NK-92 (cell line): Measurements from ENCODE around the gene THSD8.

Experiments
- DNase-seq: peaks from one replicate; lab custom pipeline; 2025; ENCODE audit not compliant: unreplicated experiment; lab: John Stamatoyannopoulos, UW

The THSD8 gene

GRCh38 chr19:12779162-12779993 lies 22.5 kb upstream of the THSD8 start:
- no peak for DNase-seq

GRCh38 chr19:12782174-12782423 lies 19.8 kb upstream of the THSD8 start:
- DNase-seq: no peak

GRCh38 chr19:12782424-12783290 lies 19.2 kb upstream of the THSD8 start:
- peak; percentile 95 for DNase-seq

- DNase-seq: no peak
These were observed 18.5 kb upstream of the THSD8 start for GRCh38 chr19:12783291-12783848.

GRCh38 chr19:12783849-12784393 lies 17.9 kb upstream of the THSD8 start:
- DNase-seq: no peak

GRCh38 chr19:12784394-12784870 lies 17.4 kb upstream of the THSD8 start:
- no peak for DNase-seq

- DNase-seq: no peak
These were observed 16.9 kb upstream of the THSD8 start for GRCh38 chr19:12784871-12785430.

- DNase-seq: no peak
These were observed 16.3 kb upstream of the THSD8 start for GRCh38 chr19:12785431-12786031.

- no peak for DNase-seq
These were observed 15.6 kb upstream of the THSD8 start for GRCh38 chr19:12786141-12786870.

- no peak for DNase-seq
These were observed 14.9 kb upstream of the THSD8 start for GRCh38 chr19:12786952-12787351.

- DNase-seq: no peak
These were observed 14.4 kb upstream of the THSD8 start for GRCh38 chr19:12787458-12787857.

GRCh38 chr19:12788042-12788681 lies 13.7 kb upstream of the THSD8 start:
- DNase-seq: no peak

- DNase-seq: no peak
These were observed 13.2 kb upstream of the THSD8 start for GRCh38 chr19:12788682-12789097.

GRCh38 chr19:12789098-12789903 lies 12.6 kb upstream of the THSD8 start:
- no peak for DNase-seq

GRCh38 chr19:12789904-12790619 lies 11.8 kb upstream of the THSD8 start:
- peak; percentile 66 for DNase-seq

- DNase-seq: no peak
These were observed 11.1 kb upstream of the THSD8 start for GRCh38 chr19:12790628-12791344.

GRCh38 chr19:12791345-12792050 lies 10.4 kb upstream of the THSD8 start, which contains the start of gene JUNB:
JUNB (plus strand) TSS chr19:12791486; CDS start chr19:12791772, 286 bp downstream.
- peak; percentile 83 for DNase-seq
